Activated CD4-positive, alpha-beta T cell treated with anti-CD3 and anti-CD28 coated beads, Interleukin-2, amount 50 U/mL, for 16 hours (primary cell): ENCODE measurements around the gene RIBC2.
"Not testable (repeated sequence)": the region's sequence is repeated elsewhere in the genome, so short reads cannot be mapped to it uniquely, and the experiment has no call there.

Experiments
- DNase-seq: peaks from one replicate; pipeline ENCODE4 v3.0.0-alpha.2; 2020

Gene RIBC2

DNA sequence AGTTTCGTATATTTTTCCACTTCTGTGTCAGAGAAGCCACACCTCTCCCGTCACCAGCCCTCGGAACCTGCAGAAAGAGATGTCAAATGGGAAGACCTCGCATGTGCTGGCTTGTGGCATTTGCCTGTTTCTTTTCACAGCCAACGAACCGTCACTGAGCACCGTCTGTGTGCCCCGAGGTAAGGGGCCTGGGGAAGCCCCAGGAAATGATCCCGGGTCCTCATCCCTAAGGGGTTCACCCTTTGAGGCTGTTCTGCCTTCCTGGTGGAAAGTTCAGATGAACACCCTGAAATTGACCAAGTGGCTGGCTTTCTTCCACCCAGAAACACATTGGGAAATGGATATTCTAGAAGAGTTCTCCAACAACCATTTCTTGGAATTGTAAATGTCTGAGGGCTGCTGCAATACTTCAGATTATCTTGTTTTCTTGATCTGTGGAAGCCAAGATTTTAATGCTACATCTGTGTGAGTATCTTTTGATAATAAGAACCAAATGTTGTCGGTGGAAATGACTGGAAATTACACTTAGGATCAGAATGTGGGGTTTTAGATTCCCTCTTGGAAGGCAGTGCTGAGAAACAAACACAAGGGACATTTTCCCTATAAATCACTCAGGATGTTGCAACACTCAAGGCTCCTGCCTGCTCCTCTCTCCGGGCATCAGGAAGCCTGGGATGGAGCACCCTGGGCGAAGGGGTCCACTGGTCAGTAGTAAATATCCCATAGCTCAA is 37.6 kb downstream of the RIBC2 start:
- no peak for DNase-seq

- no peak for DNase-seq
These were observed 38.5 kb downstream of the RIBC2 start for GRCh38 chr22:45451972-45452371.

DNA sequence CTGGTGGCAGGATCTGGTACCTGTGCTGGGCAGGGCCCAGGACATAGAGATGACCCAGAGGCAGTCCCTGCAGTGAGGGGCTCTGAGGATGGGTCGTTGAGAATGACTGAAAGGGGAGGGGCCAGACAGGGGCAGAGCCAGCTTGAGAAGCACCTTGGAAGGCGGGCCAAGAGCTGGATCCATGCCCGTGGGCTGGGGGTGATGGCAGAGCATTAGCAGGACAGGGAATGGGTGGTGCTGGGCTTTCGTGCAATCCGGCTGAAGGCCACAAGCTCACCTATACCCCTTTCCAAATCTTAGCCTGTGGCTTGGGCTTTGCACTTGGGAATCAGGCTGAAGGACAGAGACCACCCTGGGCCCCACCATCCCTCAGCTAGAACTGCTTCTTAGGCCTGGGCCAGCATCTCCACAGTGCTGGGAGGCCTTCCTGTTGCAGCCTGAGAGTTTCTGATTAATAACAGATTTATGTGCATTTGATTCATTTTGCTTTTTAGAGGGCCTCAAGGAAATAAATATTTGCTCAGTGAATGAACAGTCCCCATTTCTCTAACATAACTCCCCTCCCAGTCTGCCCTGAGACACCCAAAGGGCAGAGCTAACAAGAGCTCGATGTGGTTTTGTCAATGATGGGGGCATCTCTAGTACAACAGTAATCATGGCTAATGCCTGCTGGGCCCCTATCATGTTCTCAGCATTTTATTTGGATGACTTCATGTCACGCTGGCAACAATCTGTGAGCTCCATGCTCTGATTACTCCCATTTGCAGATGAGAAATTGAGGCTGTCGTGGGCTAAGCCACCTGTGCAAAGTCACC is 39.3 kb downstream of the RIBC2 start:
- DNase-seq: no peak

GRCh38 chr22:45453764-45454163 is 40.3 kb downstream of the RIBC2 start:
- no peak for DNase-seq

GRCh38 chr22:45454275-45454674 is 40.8 kb downstream of the RIBC2 start:
- no peak for DNase-seq

DNA sequence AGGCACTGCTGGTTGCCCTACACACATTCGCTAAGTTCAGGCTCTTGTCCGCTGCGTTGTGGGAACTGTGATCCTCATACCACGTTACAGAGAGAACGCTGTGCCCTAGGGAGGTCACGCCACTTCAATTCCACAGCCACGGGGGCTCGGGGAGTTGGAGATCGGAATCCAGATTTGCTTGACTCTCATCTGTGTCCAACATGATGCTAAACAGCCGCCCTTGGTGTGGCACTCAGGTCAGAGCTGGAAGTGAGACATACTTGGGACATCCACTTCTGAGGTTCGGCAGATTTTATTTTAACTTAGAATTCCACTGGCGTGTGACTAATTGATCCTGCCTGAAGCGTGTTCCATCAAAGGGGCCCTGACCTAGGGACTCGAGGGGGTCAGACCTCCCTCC is 41.7 kb downstream of the RIBC2 start:
- DNase-seq: no peak

DNA sequence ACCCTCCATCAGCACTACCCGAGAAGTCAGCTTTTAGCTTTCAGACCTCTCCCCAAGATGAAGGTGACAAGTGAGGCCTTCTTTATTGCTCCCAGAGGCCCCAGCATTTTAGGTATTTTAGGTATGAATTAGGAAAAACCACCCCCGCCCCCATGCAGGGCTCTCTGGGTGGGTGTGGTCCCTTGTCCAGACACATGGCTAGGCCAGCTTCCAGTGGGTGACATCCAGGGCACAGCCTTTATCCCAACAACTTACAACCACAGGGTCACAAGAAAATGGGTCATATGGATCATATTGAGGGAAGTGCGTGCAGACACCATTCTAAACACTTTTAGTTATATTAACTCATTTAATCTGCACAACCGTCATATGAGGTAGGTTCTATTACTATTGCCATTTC is 42.1 kb downstream of the RIBC2 start:
- DNase-seq: no peak

- DNase-seq: no peak
These were observed 43.3 kb downstream of the RIBC2 start for GRCh38 chr22:45456811-45457210.

GRCh38 chr22:45458532-45458931 is 45.0 kb downstream of the RIBC2 start:
- DNase-seq: no peak

- DNase-seq: no peak
These were observed 45.7 kb downstream of the RIBC2 start for GRCh38 chr22:45459235-45459634.

DNA sequence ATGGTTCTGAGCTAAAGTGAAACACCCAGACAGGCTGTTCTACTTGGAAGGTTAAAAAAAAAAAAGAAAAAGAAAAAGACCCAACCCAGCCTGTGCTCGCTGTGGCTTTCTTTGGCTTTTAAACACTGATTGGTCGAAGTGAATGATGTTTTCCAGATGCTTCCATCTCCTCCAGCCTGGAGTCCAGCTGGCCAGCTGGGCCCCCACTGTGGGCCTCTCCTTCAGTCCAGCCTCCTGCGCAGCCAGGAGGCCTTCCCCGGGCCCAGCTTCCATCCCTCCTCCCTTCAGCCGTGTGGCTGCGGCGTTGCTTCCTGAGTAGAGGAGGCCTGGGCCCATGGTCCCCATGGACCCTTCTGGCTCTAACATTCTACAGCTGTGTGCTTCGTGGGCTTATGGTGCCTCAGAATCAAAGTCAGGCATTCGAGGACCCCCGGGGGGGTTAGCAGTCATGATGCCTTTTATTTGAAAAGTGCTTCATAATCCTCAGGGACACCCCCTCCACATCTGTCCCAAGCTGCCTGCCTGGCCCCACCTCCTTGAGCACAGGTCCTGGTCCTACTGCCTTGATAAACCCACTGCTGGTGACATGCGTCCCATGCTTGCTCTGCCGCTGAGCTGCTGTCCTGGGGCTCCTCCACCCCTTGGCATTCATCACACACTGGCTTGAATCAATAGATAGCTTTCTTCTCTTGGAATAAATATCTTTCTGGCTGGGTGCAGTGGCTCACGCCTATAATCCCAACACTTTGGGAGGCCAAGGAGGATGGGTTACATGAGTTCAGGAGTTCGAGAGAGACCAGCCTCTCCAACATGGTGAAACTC is 47.0 kb downstream of the RIBC2 start:
- no peak for DNase-seq

DNA sequence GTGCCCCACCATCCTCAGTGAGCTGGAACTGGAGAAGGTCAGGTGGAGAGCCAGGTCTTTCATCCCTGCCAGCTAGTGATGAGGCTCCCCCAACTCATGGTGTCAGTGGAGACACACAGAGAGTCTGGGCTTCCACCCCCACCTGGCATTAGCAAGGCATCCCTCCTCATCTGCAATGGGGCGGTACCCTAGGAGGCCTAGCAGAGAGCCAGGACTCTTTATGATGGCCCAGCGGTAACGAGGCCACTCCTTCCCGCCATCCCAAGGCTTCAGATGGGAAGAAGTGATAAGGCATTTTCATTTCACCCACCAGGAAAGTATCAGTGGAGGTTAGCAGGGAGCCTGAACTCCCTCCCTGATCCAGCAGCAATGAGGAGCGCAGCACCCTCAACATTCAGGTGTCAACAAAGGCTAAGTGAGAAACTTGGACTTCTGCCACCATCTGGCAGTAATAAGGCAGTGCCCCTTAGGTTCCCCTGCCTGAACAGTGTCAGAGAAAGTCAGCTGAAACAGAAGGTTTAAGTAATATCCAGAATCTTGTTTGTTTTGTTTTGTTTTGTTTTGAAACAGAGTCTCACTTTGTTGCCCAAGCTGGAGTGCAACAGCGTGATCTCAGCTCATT is 48.7 kb downstream of the RIBC2 start:
- DNase-seq: no peak

- not testable (repeated sequence) for DNase-seq
These were observed 50.2 kb downstream of the RIBC2 start for GRCh38 chr22:45463691-45464090.

GRCh38 chr22:45465633-45466032 is 52.1 kb downstream of the RIBC2 start:
- DNase-seq: no peak

- DNase-seq: no peak
These were observed 55.4 kb downstream of the RIBC2 start for GRCh38 chr22:45468872-45469271.

DNA sequence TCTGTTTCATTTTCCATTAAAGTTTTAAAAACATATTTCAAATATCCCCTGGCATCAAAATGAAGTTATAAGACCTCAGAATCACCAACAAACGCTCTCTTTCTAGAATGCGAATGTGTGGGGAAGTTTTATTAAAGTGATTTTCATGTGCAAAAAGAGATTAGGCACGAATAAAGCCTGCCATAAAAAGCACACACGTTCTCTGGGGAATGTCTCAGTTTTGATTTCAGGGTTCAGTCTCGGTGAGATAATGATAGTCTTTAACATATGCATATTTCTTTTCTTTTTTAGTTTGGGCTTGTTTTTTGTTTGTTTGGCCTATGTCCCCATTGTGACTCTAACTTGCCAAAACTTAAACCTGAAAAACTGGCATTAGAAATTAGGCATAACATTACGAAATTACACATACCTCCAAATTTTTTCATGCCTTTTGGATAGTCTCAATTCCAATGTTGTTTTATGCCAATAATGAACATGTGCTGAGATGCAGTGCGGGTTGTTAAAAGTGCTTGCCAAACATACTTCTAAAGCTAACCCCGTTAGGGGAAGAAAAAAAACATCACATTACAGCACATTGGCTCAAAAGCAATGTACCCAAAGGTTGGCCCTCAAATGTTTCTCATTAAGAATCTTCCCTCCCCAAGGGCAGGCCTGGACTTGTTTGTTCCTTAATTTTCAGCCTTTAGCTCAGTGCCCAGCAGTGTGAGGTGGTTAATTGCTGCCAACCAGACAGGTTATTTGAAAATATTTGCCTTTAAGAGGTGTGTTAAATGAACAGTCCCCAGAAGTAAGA is 56.0 kb downstream of the RIBC2 start:
- no peak for DNase-seq

GRCh38 chr22:45470871-45471270 is 57.4 kb downstream of the RIBC2 start:
- no peak for DNase-seq

- no peak for DNase-seq
These were observed 58.9 kb downstream of the RIBC2 start for GRCh38 chr22:45472426-45472825.

- DNase-seq: no peak
These were observed 60.2 kb downstream of the RIBC2 start for GRCh38 chr22:45473626-45474237.

DNA sequence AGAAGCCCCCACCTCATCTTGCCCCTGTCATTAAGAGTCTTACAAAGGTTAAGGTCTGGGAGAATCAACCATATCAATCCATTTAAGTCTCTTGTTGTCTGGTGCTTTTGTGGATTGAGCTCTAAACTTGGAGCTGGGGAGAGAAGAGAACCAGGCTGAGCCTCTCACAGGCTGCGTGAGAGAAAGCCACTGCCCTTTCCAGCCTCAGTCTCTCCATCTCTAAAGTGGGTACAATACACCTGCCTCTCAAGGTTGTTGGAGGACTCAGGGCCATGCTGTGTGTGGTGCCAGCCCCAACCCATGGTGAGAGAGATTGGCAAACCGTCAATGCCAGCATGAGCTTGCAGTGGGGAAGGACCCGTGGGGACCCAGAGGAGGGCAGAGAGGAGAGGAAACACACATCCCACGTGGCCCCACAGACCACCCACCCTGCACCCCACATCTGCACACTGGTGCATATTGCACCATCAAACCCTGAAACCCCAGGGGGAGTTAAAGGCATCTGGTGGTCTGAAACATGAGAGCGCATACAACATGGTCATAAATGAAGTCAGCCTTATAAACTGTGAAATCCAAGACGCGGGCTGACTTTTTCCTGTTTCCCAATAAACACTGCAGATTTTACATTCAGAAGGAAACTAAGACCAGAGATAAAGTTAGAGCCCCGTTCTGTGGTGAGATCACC is 61.7 kb downstream of the RIBC2 start:
- DNase-seq: no peak

- no peak for DNase-seq
These were observed 62.5 kb downstream of the RIBC2 start for GRCh38 chr22:45475851-45476514.
